ENCODE measurements around the gene SLC25A3. TPM values are rescaled to one million over a fixed set of nuclear protein-coding genes. Genes with fewer than 3 reads are reported as not detected.

Gene SLC25A3
- total RNA-seq (2014; rRNA removed; shearing (Covaris generic)) = 507 and 541 TPM in 2 replicates

GRCh38 chr12:98593351-98594049 lies at the start of gene SLC25A3:
TSS of gene SLC25A3 (plus strand) at chr12:98593686. CDS start at chr12:98593979, 293 bp downstream.

GRCh38 chr12:98644712-98645571 lies 51.5 kb downstream of the SLC25A3 start, which contains the start of the genes APAF1 and IKBIP:
TSS of gene APAF1 (plus strand) at chr12:98645290. CDS start at chr12:98648360, 3,070 bp downstream.
TSS of gene IKBIP (minus strand) at chr12:98644788. CDS start at chr12:98644701, 87 bp downstream.

Small RNA genes within 50 kb of the gene (small RNA-seq; reads per million reads assigned to genes)
- 29.3 reads per million, percentile 93 among the genes with 10 or more reads in this experiment for gene SNORA53

Other genes with a start within 250 kb of the SLC25A3 start
- gene TMPO, start 78.1 kb upstream of the SLC25A3 start, total RNA-seq (2014; rRNA removed; shearing (Covaris generic)) = 144 and 150 TPM in 2 replicates
- gene IKBIP, start 51.1 kb downstream of the SLC25A3 start, total RNA-seq (2014; rRNA removed; shearing (Covaris generic)) = 25.3 and 29.2 TPM in 2 replicates
- gene APAF1, start 51.6 kb downstream of the SLC25A3 start, total RNA-seq (2014; rRNA removed; shearing (Covaris generic)) = 8.7 and 9.0 TPM in 2 replicates

All from A375 (cell line).